ENCODE results near the gene CRB1. TPM values are rescaled to one million over a fixed set of nuclear protein-coding genes. Genes with fewer than 3 reads are reported as not detected.
A peak's percentile ranks its signal among the peaks of the same experiment; 100 is the strongest.

Gene CRB1
- total and polyA plus RNA-seq, 12 donors = 0.04 to 1.5 (median 0.42) TPM; not detected in 2

DNA sequence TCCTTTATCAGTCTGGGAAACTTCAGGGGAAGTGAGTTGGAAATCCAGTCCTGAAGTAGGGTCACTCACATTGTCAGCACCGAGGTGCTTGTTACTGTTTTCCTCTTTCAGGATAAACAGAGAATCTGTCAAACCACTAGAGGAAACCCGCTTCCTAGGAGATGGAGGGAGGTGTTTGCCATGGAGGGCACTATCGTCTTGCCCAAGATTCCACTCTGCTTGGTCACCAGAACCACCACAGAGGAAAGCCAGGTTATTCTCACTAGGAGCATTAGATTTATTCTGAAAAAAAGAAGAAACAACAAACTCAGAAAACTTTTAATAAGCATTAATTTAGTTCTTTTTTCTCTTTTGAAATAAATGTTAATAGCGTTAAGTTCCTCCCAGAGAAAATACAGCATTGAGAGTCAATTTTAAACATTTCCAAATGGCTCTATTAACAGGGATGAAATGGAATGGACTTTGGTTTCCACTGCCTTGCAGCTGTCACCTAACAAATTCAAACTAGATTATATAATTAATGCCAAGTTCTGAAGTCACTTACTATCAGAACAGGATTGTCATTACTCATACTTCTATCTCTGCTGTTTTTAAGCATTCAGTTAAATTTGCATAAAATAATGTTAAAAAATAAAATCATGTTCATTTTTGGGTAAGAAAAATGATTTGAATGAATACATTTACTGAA, 242.8 kb downstream of the CRB1 start:
- DNase-seq (no peak), ATAC-seq (no peak)
- Histone ChIP-seq H3K27ac (no peak overlapping the region), H3K27me3 (no peaks in the 10 kb centered on the region), H3K36me3 (peaks cover 0 to 39% (median 0%) of the 10 kb centered on the region in 9 donors), H3K4me3 (no peak overlapping the region), H3K4me1 (no peaks in the 10 kb centered on the region), H3K9me3 (no peaks in the 10 kb centered on the region)
- intact Hi-C loops (cut with DNase I) = no loop called here
- no peak for TF ChIP-seq CTCF (IDR thresholded peaks at IDR 0.05)
- 78 to 84% methylated on average over 4 of the region's 4 CpGs for WGBS, 2 donors

GRCh38 chr1:197515421-197515820, 247.4 kb downstream of the CRB1 start:
- no peak for ATAC-seq
- WGBS, 2 donors = 89 to 95% methylated on average over 1 of the region's 1 CpG
- Histone ChIP-seq H3K9me3 (no peaks in the 10 kb centered on the region), H3K4me1 (peaks cover 0 to 8% (median 0%) of the 10 kb centered on the region in 9 donors), H3K36me3 (peaks cover 0 to 25% (median 0%) of the 10 kb centered on the region in 9 donors), H3K4me3 (no peak overlapping the region), H3K27ac (no peak overlapping the region), H3K27me3 (no peaks in the 10 kb centered on the region)
- intact Hi-C loops (cut with DNase I) = no loop called here
- DNase-seq = no peak
- no peak for TF ChIP-seq CTCF (IDR thresholded peaks at IDR 0.05)

DNA sequence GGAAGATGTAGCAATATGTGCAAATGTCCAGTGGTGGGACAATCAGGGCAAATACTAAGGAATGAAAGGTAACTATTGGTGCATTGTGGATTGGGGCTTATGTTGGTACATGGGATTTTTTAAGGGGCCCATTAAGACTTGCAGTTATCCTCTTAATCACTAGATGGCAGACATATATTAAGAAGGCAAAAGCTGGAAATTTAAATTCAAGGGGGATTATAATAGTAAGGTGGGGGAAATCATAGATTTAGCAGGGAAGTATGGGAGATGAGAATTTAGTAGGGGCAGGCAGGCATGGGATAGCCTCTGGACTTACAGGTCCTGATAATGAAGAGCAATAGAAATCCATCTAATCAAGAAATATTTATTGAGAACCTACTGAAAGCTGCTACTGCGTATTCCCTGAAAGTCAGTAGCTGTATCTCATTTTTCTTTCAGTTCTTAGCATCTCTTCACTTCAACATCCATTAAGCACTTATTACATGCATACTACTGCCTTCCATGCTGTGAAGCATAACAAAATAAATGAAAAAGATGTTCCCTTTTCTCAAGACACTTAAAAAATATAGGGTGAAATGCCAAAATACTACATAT, 251.8 kb downstream of the CRB1 start:
- intact Hi-C loops (cut with DNase I) = loop anchor here in 9 of 10 donors (5.0 to 10.0 kb wide), 7 partner anchors 345 to 945 kb away; no protein-coding TSS in a partner anchor
- peak in 6 of 9 donors; percentile 24 to 43 (median 34) for TF ChIP-seq CTCF (IDR thresholded peaks at IDR 0.05)

GRCh38 chr1:197521118-197521739, 253.2 kb downstream of the CRB1 start:
- Histone ChIP-seq H3K4me3 (no peak overlapping the region), H3K9me3 (no peaks in the 10 kb centered on the region), H3K27me3 (no peaks in the 10 kb centered on the region), H3K4me1 (peaks cover 0 to 8% (median 0%) of the 10 kb centered on the region in 9 donors), H3K36me3 (no peaks in the 10 kb centered on the region), H3K27ac (no peak overlapping the region)
- DNase-seq (no peak), ATAC-seq (no peak)
- intact Hi-C loops (cut with DNase I) = loop anchor here in 9 of 10 donors (5.0 to 10.0 kb wide), 7 partner anchors 344 to 944 kb away; no protein-coding TSS in a partner anchor
- TF ChIP-seq CTCF (IDR thresholded peaks at IDR 0.05) = peak in 8 of 9 donors; percentile 26 to 68 (median 57)
- WGBS, 2 donors = 60 to 70% methylated on average over 2 of the region's 2 CpGs

More for the DNA sequence above, 251.8 kb downstream of the CRB1 start:
- ATAC-seq (no peak), DNase-seq (no peak)
- H3K4me1 ChIP-seq = peaks cover 0 to 8% (median 0%) of the 10 kb centered on the region in 9 donors
- no peaks in the 10 kb centered on the region for H3K27me3 ChIP-seq
- no peak overlapping the region for H3K27ac ChIP-seq
- 97 to 100% methylated on average over 1 of the region's 1 CpG for WGBS, 2 donors
- no peak overlapping the region for H3K4me3 ChIP-seq
- H3K36me3 ChIP-seq = no peaks in the 10 kb centered on the region
- H3K9me3 ChIP-seq = no peaks in the 10 kb centered on the region

Data from heart right ventricle (tissue), 16 donors.